ENCODE measurements around the gene EXOSC5.

- TF ChIP-seq JUNB (IDR thresholded peaks at IDR 0.05) (no peak), POLR2A (IDR thresholded peaks at IDR 0.05; ENCODE audit: low read depth, low read length) (no peak), POLR2AphosphoS2 (IDR thresholded peaks at IDR 0.05; ENCODE audit: low read depth, low read length) (no peak), EZH2 (IDR thresholded peaks at IDR 0.05; ENCODE audit: borderline replicate concordance, control insufficient read depth, low read depth, low read length) (no peak), ZBTB40 (IDR thresholded peaks at IDR 0.05; ENCODE audit: borderline replicate concordance) (no peak), E2F4 (IDR thresholded peaks at IDR 0.05; ENCODE audit: low read depth, low read length) (no peak)
These were observed 31.3 kb upstream of the EXOSC5 start for GRCh38 chr19:41428481-41428859.

All from GM12878 (cell line).